Natural killer cell (primary cell): ENCODE data around the gene PTTG1IP2. TPM values are rescaled to one million over a fixed set of nuclear protein-coding genes. Genes with fewer than 3 reads are reported as not detected.

Experiments
- ATAC-seq, 3 donors: fragments of 150-1000 bp in 2 of 3; fragments of 200-7000 bp in 1 of 3; cut with Tn5 transposase; 1 replicate in 1 of 3; 2 replicates in 2 of 3; pipeline ENCODE4 v1.10.0; 2021; ENCODE audit warnings: mild to moderate bottlenecking in 2 of 3, moderate library complexity in 2 of 3
- DNase-seq, 2 donors: peaks; one replicate each; pipeline versions ENCODE4 v3.0.0 to v3.0.0-alpha.2; 2013 to 2021; ENCODE audit warnings: mixed read lengths in 1 of 2
- H3K27ac ChIP-seq: one replicate; pipeline ENCODE4 v1.5.1; 2013; ENCODE audit warnings: mild to moderate bottlenecking, low read length
- H3K27me3 ChIP-seq: one replicate; pipeline ENCODE4 v1.6.1; 2013; ENCODE audit warnings: low read length; ENCODE audit not compliant: control insufficient read depth, insufficient read depth
- H3K36me3 ChIP-seq: one replicate; pipeline ENCODE4 v1.6.1; 2013; ENCODE audit warnings: low read length; ENCODE audit not compliant: control insufficient read depth, insufficient read depth
- H3K4me1 ChIP-seq: one replicate; pipeline ENCODE4 v1.6.1; 2013; ENCODE audit warnings: low read length; ENCODE audit not compliant: control insufficient read depth, insufficient read depth
- H3K4me3 ChIP-seq: one replicate; pipeline ENCODE4 v1.5.1; 2013; ENCODE audit warnings: low read length
- H3K9me3 ChIP-seq: one replicate; pipeline ENCODE4 v1.6.1; 2013; ENCODE audit warnings: low read length; ENCODE audit not compliant: control insufficient read depth, insufficient read depth
- H3K27ac Mint-ChIP-seq, 2 donors: one replicate each; pipeline ENCODE4 v1.8.0; 2022; ENCODE audit warnings: mild to moderate bottlenecking in 2 of 2, mixed read lengths in 2 of 2, moderate library complexity in 1 of 2
- H3K27me3 Mint-ChIP-seq, 2 donors: one replicate each; pipeline ENCODE4 v1.8.0; 2022; ENCODE audit warnings: low read depth in 2 of 2, mixed read lengths in 2 of 2
- H3K36me3 Mint-ChIP-seq: one replicate; pipeline ENCODE4 v1.8.0; 2022; ENCODE audit warnings: mixed read lengths
- H3K4me1 Mint-ChIP-seq, 2 donors: one replicate each; pipeline ENCODE4 v1.8.0; 2022; ENCODE audit warnings: mixed read lengths in 2 of 2
- H3K4me3 Mint-ChIP-seq: one replicate; pipeline ENCODE4 v1.8.0; 2022; ENCODE audit warnings: mild to moderate bottlenecking, moderate library complexity, mixed read lengths
- H3K9me3 Mint-ChIP-seq, 2 donors: one replicate each; pipeline ENCODE4 v1.8.0; 2022; ENCODE audit warnings: mixed read lengths in 2 of 2
- CTCF ChIP-seq: fragments of 200-600 bp; IDR thresholded peaks from one replicate; pipeline ENCODE4 v1.8.0; 2022; ENCODE audit warnings: antibody characterized with exemption
- whole genome bisulfite sequencing: methylation state at CpG from one replicate; pipeline ENCODE4 v1.1.7; 2013; ENCODE audit warnings: missing lambda C conversion rate; ENCODE audit not compliant: insufficient coverage; 5-methylcytosine and 5-hydroxymethylcytosine counted together
- intact Hi-C: fragments of 100-400 bp; cut with micrococcal nuclease; formaldehyde crosslinking; loops from one replicate; pipeline ENCODE4 v1.14.2; 2022
- total RNA-seq, 4 donors: library from RNA; stranded (reverse); fragments of 120-200 nt in 1 of 4; gene quantifications; one replicate each; pipeline versions ENCODE4 v1.2.3 to v1.2.4, GENCODE V29; 2013 to 2022

The PTTG1IP2 gene
- total RNA-seq, 3 donors from 2014 or later (not counting 1 experiment from before 2014, with no cell fraction given), result not detected

- Mint-ChIP-seq H3K27me3 (no peaks in the 10 kb centered on the region), H3K4me1 (no peaks in the 10 kb centered on the region), H3K9me3 (peaks cover 4 to 6% of the 10 kb centered on the region in 2 donors), H3K27ac (no peak overlapping the region), H3K4me3 (no peak overlapping the region), H3K36me3 (no peaks in the 10 kb centered on the region)
- H3K4me1 ChIP-seq, result no peaks in the 10 kb centered on the region
- no peak for DNase-seq
- H3K36me3 ChIP-seq, result no peaks in the 10 kb centered on the region
- intact Hi-C loops, result no loop called here
- no peak overlapping the region for H3K27ac ChIP-seq
- WGBS, result 88% methylated on average over 2 of the region's 2 CpGs
- H3K9me3 ChIP-seq, result no peaks in the 10 kb centered on the region
- no peak overlapping the region for H3K4me3 ChIP-seq
- no peak for ATAC-seq
- H3K27me3 ChIP-seq, result no peaks in the 10 kb centered on the region
- no peak for TF ChIP-seq CTCF
These were observed 69.0 kb downstream of the PTTG1IP2 start for GRCh38 chr7:90538405-90538804.

- Mint-ChIP-seq H3K4me3 (no peak overlapping the region), H3K36me3 (no peaks in the 10 kb centered on the region), H3K27me3 (no peaks in the 10 kb centered on the region), H3K4me1 (no peaks in the 10 kb centered on the region), H3K9me3 (peaks cover 3 to 4% of the 10 kb centered on the region in 2 donors), H3K27ac (no peak overlapping the region)
- H3K27me3 ChIP-seq, result no peaks in the 10 kb centered on the region
- WGBS, result 45% methylated on average over 1 of the region's 1 CpG
- H3K27ac ChIP-seq, result no peak overlapping the region
- intact Hi-C loops, result no loop called here
- no peak overlapping the region for H3K4me3 ChIP-seq
- H3K4me1 ChIP-seq, result no peaks in the 10 kb centered on the region
- DNase-seq (no peak), ATAC-seq (no peak)
- no peak for TF ChIP-seq CTCF
- H3K36me3 ChIP-seq, result no peaks in the 10 kb centered on the region
- H3K9me3 ChIP-seq, result no peaks in the 10 kb centered on the region
These were observed 71.0 kb downstream of the PTTG1IP2 start for GRCh38 chr7:90540406-90540805.

- H3K36me3 Mint-ChIP-seq, result no peaks in the 10 kb centered on the region
- H3K4me3 ChIP-seq, result no peak overlapping the region
- H3K27ac ChIP-seq, result no peak overlapping the region
- peaks cover 6 to 9% of the 10 kb centered on the region in 2 donors for H3K9me3 Mint-ChIP-seq
- H3K4me1 Mint-ChIP-seq, result no peaks in the 10 kb centered on the region
- intact Hi-C loops, result no loop called here
- ATAC-seq (no peak), DNase-seq (no peak)
- H3K27me3 ChIP-seq, result no peaks in the 10 kb centered on the region
- H3K27ac Mint-ChIP-seq, result no peak overlapping the region
- no peaks in the 10 kb centered on the region for H3K36me3 ChIP-seq
- no peaks in the 10 kb centered on the region for H3K4me1 ChIP-seq
- no peaks in the 10 kb centered on the region for H3K27me3 Mint-ChIP-seq
- WGBS, result 77% methylated on average over 4 of the region's 4 CpGs
- no peaks in the 10 kb centered on the region for H3K9me3 ChIP-seq
- no peak overlapping the region for H3K4me3 Mint-ChIP-seq
- TF ChIP-seq CTCF, result no peak
These were observed 81.6 kb downstream of the PTTG1IP2 start for GRCh38 chr7:90551036-90551435.

- no CpG with 5 or more reads among the region's 1 CpG for WGBS
- no peaks in the 10 kb centered on the region for H3K9me3 ChIP-seq
- peaks cover 6 to 9% of the 10 kb centered on the region in 2 donors for H3K9me3 Mint-ChIP-seq
These were observed 83.1 kb downstream of the PTTG1IP2 start for GRCh38 chr7:90552521-90552920.

More at GRCh38 chr7:90552521-90552920, 83.1 kb downstream of the PTTG1IP2 start:
- Mint-ChIP-seq H3K27ac (no peak overlapping the region), H3K27me3 (no peaks in the 10 kb centered on the region), H3K4me3 (no peak overlapping the region), H3K4me1 (no peaks in the 10 kb centered on the region), H3K36me3 (no peaks in the 10 kb centered on the region)
- Histone ChIP-seq H3K36me3 (no peaks in the 10 kb centered on the region), H3K4me1 (no peaks in the 10 kb centered on the region), H3K4me3 (no peak overlapping the region), H3K27ac (no peak overlapping the region), H3K27me3 (no peaks in the 10 kb centered on the region)
- no peak for DNase-seq
- no peak for TF ChIP-seq CTCF
- no peak for ATAC-seq
- intact Hi-C loops, result no loop called here
